Activated CD4-positive, alpha-beta T cell treated with anti-CD3 and anti-CD28 coated beads, Interleukin-2, amount 50 U/mL, for 1 hour (primary cell): Measurements from ENCODE around the gene CCDC201.

Experiments used
- DNase-seq: peaks from one replicate; pipeline ENCODE4 v3.0.0-alpha.2; 2020

Gene CCDC201

GRCh38 chr7:45892407-45893035 is 19.6 kb upstream of the CCDC201 start:
- DNase-seq = no peak

- DNase-seq = no peak
Observed at GRCh38 chr7:45891462-45892402, 18.9 kb upstream of the CCDC201 start.

GRCh38 chr7:45890902-45891461 is 18.1 kb upstream of the CCDC201 start:
- no peak for DNase-seq

GRCh38 chr7:45890125-45890901 is 17.4 kb upstream of the CCDC201 start:
- DNase-seq = no peak

GRCh38 chr7:45889367-45890067 is 16.6 kb upstream of the CCDC201 start:
- DNase-seq = no peak

GRCh38 chr7:45888993-45889366 is 16.1 kb upstream of the CCDC201 start:
- DNase-seq = no peak

GRCh38 chr7:45888185-45888992 is 15.5 kb upstream of the CCDC201 start, which contains the start of gene IGFBP1:
Gene IGFBP1, plus strand, starts transcription at chr7:45888488. Its CDS starts 165 bp downstream, at chr7:45888653.
- no peak for DNase-seq

GRCh38 chr7:45886931-45887667 is 14.2 kb upstream of the CCDC201 start:
- DNase-seq = no peak

GRCh38 chr7:45885264-45885882 is 12.5 kb upstream of the CCDC201 start:
- DNase-seq = no peak

- no peak for DNase-seq
Observed at GRCh38 chr7:45884136-45884535, 11.3 kb upstream of the CCDC201 start.

- no peak for DNase-seq
Observed at GRCh38 chr7:45882465-45882810, 9.6 kb upstream of the CCDC201 start.

- DNase-seq = no peak
Observed at GRCh38 chr7:45881759-45882464, 9.0 kb upstream of the CCDC201 start.

GRCh38 chr7:45881280-45881758 is 8.4 kb upstream of the CCDC201 start:
- DNase-seq = no peak

- no peak for DNase-seq
Observed at GRCh38 chr7:45880433-45880860, 7.6 kb upstream of the CCDC201 start.

- no peak for DNase-seq
Observed at GRCh38 chr7:45878457-45879144, 5.7 kb upstream of the CCDC201 start.

GRCh38 chr7:45876519-45876918 is 3.6 kb upstream of the CCDC201 start:
- no peak for DNase-seq

- DNase-seq = no peak
Observed at GRCh38 chr7:45874408-45875131, 1.7 kb upstream of the CCDC201 start.

- no peak for DNase-seq
Observed at GRCh38 chr7:45873355-45873754, 473 bp upstream of the CCDC201 start.
